Karpas-422 (cell line): ENCODE measurements around the gene LYPD8. TPM values are rescaled to one million over a fixed set of nuclear protein-coding genes. Genes with fewer than 3 reads are reported as not detected.

Experiments used
- DNase-seq: peaks from one replicate; pipeline ENCODE4 v3.0.0-alpha.2; 2015
- H2AFZ ChIP-seq: fragments of 200-600 bp; sonication (generic); 2 replicates; pipeline ENCODE4 v1.6.1; 2014; ENCODE audit warnings: antibody characterized with exemption, low read length, mixed read lengths
- H3K27ac ChIP-seq: fragments of 200-600 bp; sonication (generic); 2 replicates; pipeline ENCODE4 v1.5.1; 2014; ENCODE audit warnings: mild to moderate bottlenecking, low read length, moderate library complexity
- H3K27me3 ChIP-seq: fragments of 200-600 bp; sonication (generic); 2 replicates; pipeline ENCODE4 v1.6.1; 2014; ENCODE audit warnings: low read length, mixed read lengths
- H3K36me3 ChIP-seq: fragments of 200-600 bp; sonication (generic); 2 replicates; pipeline ENCODE4 v1.6.1; 2014; ENCODE audit warnings: low read length, mixed read lengths; ENCODE audit not compliant: insufficient read depth
- H3K4me1 ChIP-seq: fragments of 200-600 bp; sonication (generic); 2 replicates; pipeline ENCODE4 v1.6.1; 2014; ENCODE audit warnings: mild to moderate bottlenecking, low read length, mixed read lengths
- H3K4me2 ChIP-seq: fragments of 200-600 bp; sonication (generic); 2 replicates; pipeline ENCODE4 v1.6.1; 2014; ENCODE audit warnings: low read length, low read depth, mild to moderate bottlenecking; ENCODE audit not compliant: poor library complexity, severe bottlenecking
- H3K4me3 ChIP-seq: fragments of 200-600 bp; sonication (generic); 2 replicates; pipeline ENCODE4 v1.5.1; 2014; ENCODE audit warnings: mild to moderate bottlenecking, antibody characterized with exemption, low read length, mixed read lengths
- H3K79me2 ChIP-seq: fragments of 200-600 bp; sonication (generic); 2 replicates; pipeline ENCODE4 v1.6.1; 2014; ENCODE audit warnings: mild to moderate bottlenecking, low read length, mixed read lengths
- H3K9ac ChIP-seq: fragments of 200-600 bp; sonication (generic); 2 replicates; pipeline ENCODE4 v1.6.0; 2014; ENCODE audit warnings: low read length
- H3K9me2 ChIP-seq: fragments of 200-600 bp; sonication (generic), shearing (Covaris generic); replicated peaks from 2 replicates; pipeline ENCODE4 v1.6.0; 2014; ENCODE audit warnings: mild to moderate bottlenecking, low read length, moderate library complexity; ENCODE audit not compliant: insufficient read depth
- H3K9me3 ChIP-seq: fragments of 300-700, 200-600 bp; sonication (generic); 2 replicates; pipeline ENCODE4 v1.6.1; 2014; ENCODE audit warnings: low read length, mixed read lengths
- H4K20me1 ChIP-seq: fragments of 200-600 bp; sonication (generic); 2 replicates; pipeline ENCODE4 v1.6.1; 2014; ENCODE audit warnings: mild to moderate bottlenecking, antibody characterized with exemption, low read length, low read depth; ENCODE audit not compliant: insufficient read depth
- total RNA-seq: library from RNA; depleted of rRNA; stranded (reverse); fragments of >200 nt; shearing (Covaris generic); gene quantifications from 2 replicates; pipeline ENCODE4 v1.2.3, GENCODE V29; 2014; ENCODE audit warnings: low replicate concordance

The LYPD8 gene
- total RNA-seq, 1 experiment from 2014 or later, result not detected

DNA sequence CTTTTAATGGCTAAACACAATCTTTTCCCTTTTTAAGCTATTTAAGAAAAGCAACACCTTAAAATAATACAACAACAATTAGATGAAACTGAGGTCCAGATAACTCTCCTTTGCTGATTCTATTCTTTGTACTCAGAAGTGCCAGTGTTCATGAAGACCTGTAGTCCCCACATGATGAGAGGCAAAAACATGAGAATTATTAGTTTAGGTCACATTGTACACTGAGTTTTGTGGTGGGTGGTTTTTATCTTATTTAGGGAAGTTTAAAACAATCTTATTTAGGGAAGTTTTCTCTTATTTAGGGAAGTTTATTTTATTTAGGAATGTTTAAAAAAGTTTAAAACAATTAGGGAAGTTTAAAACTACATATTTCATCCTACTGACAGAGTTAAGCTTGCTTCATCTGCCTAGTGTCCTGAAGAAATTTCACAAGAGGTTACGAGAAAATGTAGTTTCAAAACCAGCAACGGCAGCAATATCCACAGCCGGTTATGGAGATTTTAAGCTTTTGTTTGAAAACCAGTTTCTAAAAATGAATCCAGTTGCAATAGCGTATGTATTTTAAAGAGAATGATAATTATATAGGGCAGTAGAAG, 45.2 kb downstream of the LYPD8 start:
- Histone ChIP-seq H3K9me2 (no peaks in the 10 kb centered on the region), H2AFZ (no peak overlapping the region), H3K4me1 (peaks cover 5% of the 10 kb centered on the region; the same call in 1 of the 2 replicates), H3K9ac (no peak overlapping the region), H3K79me2 (no peaks in the 10 kb centered on the region), H3K36me3 (no peaks in the 10 kb centered on the region), H3K9me3 (no peaks in the 10 kb centered on the region), H3K27me3 (0 out of 2 replicates have a peak, but pooled peaks cover 2% of the 10 kb centered on the region), H3K27ac (no peak overlapping the region), H4K20me1 (no peaks in the 10 kb centered on the region), H3K4me2 (no peak overlapping the region), H3K4me3 (no peak overlapping the region)
- no peak for DNase-seq

DNA sequence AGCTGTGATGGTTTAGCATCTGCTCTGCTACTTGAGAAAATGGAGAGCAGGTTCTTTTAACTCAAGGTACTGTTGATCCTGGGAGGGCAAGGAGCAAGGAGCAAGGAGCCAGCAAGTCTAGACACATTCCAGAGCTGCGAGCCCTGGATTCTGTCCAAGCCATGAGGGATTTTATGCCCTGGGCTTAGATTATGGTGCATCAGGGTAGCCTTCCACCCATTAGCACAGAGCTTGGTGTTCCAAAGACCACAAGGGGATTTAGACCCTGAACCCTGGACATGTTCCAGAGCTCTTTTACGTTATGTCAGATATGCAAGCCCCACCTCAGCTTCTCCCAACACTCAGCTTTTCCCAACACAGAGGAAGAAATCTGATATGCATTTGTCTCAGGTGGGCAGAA, 51.0 kb downstream of the LYPD8 start:
- H3K9ac ChIP-seq, result no peak overlapping the region

DNA sequence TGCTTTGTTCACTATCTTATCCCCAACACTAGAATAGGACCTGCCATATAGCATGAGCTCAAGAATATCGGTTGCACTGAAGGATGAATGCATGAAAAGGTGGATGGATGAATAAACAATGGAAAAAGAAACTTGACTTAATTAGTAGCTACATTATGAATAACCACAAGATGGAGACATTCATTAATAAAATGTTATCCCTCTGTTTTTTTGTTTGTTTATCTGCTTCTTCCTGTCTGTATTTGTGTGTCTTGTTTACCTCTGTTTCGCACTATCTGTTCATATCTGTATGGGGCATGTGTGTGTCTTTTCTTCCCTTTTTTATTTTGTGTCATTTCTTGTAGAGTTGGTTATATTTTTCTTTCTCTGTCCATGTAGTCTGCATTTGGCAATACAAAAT, 51.9 kb downstream of the LYPD8 start:
- Histone ChIP-seq H3K27me3 (no peaks in the 10 kb centered on the region), H2AFZ (no peak overlapping the region), H3K79me2 (no peaks in the 10 kb centered on the region), H3K4me2 (no peak overlapping the region), H3K9me3 (no peaks in the 10 kb centered on the region), H3K27ac (no peak overlapping the region), H3K4me1 (no peaks in the 10 kb centered on the region), H3K9ac (no peak overlapping the region), H3K36me3 (no peaks in the 10 kb centered on the region), H3K9me2 (no peaks in the 10 kb centered on the region), H3K4me3 (no peak overlapping the region), H4K20me1 (no peaks in the 10 kb centered on the region)
- DNase-seq, result no peak

More for the DNA sequence above, 51.0 kb downstream of the LYPD8 start:
- Histone ChIP-seq H3K36me3 (no peaks in the 10 kb centered on the region), H3K27ac (no peak overlapping the region), H3K4me2 (no peak overlapping the region), H3K79me2 (no peaks in the 10 kb centered on the region), H2AFZ (no peak overlapping the region), H4K20me1 (no peaks in the 10 kb centered on the region), H3K9me2 (no peaks in the 10 kb centered on the region), H3K4me1 (no peaks in the 10 kb centered on the region), H3K4me3 (no peak overlapping the region), H3K27me3 (no peaks in the 10 kb centered on the region), H3K9me3 (no peaks in the 10 kb centered on the region)
- DNase-seq, result no peak

DNA sequence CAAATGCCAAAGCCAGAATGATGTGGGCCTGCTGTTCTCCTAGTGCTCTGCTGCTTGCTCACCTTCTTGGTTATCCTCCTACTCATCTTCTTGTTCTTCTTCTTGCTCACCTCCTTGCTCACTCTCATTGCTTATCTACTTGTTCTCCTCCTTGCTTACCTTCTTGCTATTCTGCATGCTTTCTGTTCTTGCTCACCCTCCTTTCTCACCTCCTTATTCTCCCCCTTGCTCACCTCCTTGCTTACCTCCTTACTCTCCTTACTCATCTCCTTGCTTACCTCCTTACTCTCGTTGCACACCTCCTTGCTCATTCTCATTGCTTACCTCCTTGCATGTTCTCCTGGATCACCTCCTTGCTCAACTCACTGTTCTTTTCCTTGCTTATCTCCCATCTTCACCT, 52.8 kb downstream of the LYPD8 start, which contains the start of gene OR14I1:
Gene OR14I1, minus strand, starts transcription at position 53 of the 400 bp plus-strand sequence.
- 0 out of 2 replicates have a peak, but pooled peaks cover 2% of the 10 kb centered on the region for H3K4me1 ChIP-seq
- H3K9me2 ChIP-seq, result no peaks in the 10 kb centered on the region
- DNase-seq, result no peak
- no peaks in the 10 kb centered on the region for H3K27me3 ChIP-seq
- H4K20me1 ChIP-seq, result no peaks in the 10 kb centered on the region
- H3K79me2 ChIP-seq, result no peaks in the 10 kb centered on the region
- H2AFZ ChIP-seq, result no peak within 1 kb of the TSS
- H3K4me3 ChIP-seq, result no peak within 1 kb of the TSS
- no peak within 1 kb of the TSS for H3K27ac ChIP-seq
- H3K36me3 ChIP-seq, result no peaks in the 10 kb centered on the region
- H3K4me2 ChIP-seq, result no peak within 1 kb of the TSS
- no peaks in the 10 kb centered on the region for H3K9me3 ChIP-seq
- H3K9ac ChIP-seq, result no peak within 1 kb of the TSS

DNA sequence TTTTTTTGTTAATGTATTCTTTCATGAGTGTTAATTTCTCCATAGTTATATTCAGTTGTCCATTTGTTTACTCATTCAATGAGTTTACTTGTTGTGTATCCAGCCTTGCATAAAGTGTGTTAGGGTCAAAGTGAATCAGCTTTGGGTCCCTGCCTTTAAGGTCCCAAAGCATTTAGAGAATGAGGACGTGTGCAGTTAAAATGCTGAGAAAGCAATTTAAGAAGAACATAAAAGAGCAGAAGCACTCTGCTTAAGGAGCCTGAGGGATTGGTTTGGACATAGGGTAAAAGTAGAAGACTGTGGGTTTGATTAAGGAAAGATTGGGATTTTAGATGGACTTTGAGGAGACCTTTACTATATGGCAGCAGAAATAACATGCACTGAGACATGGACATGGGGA, 56.5 kb downstream of the LYPD8 start:
- H3K4me2 ChIP-seq, result no peak overlapping the region
- no peak overlapping the region for H2AFZ ChIP-seq
- H3K79me2 ChIP-seq, result no peaks in the 10 kb centered on the region
- no peak overlapping the region for H3K4me3 ChIP-seq
- H3K27me3 ChIP-seq, result no peaks in the 10 kb centered on the region
- H3K9ac ChIP-seq, result no peak overlapping the region
- H3K36me3 ChIP-seq, result no peaks in the 10 kb centered on the region
- H4K20me1 ChIP-seq, result no peaks in the 10 kb centered on the region
- no peak for DNase-seq
- no peaks in the 10 kb centered on the region for H3K9me3 ChIP-seq
- no peak overlapping the region for H3K27ac ChIP-seq
- no peaks in the 10 kb centered on the region for H3K9me2 ChIP-seq
- peaks cover 13% of the 10 kb centered on the region for H3K4me1 ChIP-seq

DNA sequence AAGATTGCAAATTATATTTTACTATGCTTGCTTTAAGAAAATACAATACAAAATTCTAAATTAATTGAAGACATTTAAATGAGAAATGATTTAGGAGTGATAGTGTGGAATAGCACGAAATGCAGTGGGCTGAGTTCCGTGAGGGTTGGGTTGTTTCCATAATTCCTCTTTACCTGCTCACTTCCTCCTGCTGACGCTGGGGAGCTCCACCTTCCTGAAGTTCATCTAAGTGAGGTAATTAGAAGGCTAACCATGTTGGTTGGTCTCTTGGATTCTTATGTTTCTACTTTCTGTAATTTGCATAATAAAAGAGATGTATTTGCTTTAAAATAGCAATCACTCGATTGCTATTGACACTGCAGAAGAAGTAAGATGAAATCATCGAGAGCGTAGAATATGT, 57.7 kb downstream of the LYPD8 start:
- Histone ChIP-seq H3K9ac (no peak overlapping the region), H3K4me2 (no peak overlapping the region), H3K36me3 (no peaks in the 10 kb centered on the region)

DNA sequence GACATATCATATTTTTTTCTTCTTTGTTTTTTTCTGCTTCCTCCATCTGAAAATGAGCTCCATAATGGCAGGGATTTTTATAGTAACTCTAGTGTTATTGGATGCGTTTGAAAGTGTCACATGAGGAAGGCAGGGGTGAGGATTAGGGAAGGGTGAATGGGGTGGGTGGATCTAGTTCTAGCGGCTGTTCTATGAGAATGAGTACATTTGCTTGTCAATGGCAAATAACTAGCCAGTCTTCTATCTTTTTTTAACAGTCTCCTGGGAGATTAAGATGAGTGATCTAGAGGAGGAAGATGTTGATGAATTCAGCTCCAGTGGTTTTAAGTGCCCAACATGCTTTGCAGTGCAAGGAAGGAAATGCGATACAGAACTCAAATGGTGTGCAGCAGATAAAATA, 58.8 kb downstream of the LYPD8 start:
- no peaks in the 10 kb centered on the region for H3K36me3 ChIP-seq

More for the DNA sequence above, 57.7 kb downstream of the LYPD8 start:
- DNase-seq, result no peak
- Histone ChIP-seq H4K20me1 (no peaks in the 10 kb centered on the region), H3K4me3 (no peak overlapping the region), H3K4me1 (peaks cover 13% of the 10 kb centered on the region), H3K9me2 (no peaks in the 10 kb centered on the region), H3K79me2 (no peaks in the 10 kb centered on the region), H3K9me3 (no peaks in the 10 kb centered on the region), H3K27me3 (no peaks in the 10 kb centered on the region), H2AFZ (no peak overlapping the region), H3K27ac (no peak overlapping the region)

DNA sequence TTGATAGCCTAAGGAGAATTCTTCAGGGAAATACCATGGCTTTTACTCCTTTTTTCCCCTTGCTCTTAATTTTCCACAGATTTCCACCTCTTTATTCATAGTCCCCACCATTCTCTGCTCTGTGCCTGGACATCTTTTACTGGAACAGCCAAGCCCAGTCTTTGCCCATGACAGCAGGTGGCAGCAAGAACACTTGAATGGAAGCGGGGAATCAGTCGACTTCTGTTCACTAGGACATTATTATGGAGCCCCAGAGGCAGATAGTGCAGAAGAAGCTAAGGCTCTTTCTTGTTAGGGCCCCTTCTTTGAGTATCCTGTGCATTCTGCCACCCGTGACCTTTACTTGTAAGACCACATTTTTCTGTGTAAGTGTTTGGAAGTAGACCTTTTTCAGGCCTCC, 59.3 kb downstream of the LYPD8 start:
- Histone ChIP-seq H3K9ac (no peak overlapping the region), H3K27me3 (no peaks in the 10 kb centered on the region), H3K9me2 (no peaks in the 10 kb centered on the region), H3K4me2 (peak overlapping the region; percentile 49), H3K4me3 (no peak overlapping the region), H3K9me3 (no peaks in the 10 kb centered on the region), H3K36me3 (no peaks in the 10 kb centered on the region), H4K20me1 (no peaks in the 10 kb centered on the region), H3K27ac (no peak overlapping the region), H3K4me1 (peaks cover 13% of the 10 kb centered on the region), H3K79me2 (no peaks in the 10 kb centered on the region), H2AFZ (peak overlapping the region; percentile 13; the same call in 1 of the 2 replicates)
- DNase-seq, result peak; percentile 76

More for the DNA sequence above, 58.8 kb downstream of the LYPD8 start:
- no peaks in the 10 kb centered on the region for H3K79me2 ChIP-seq
- H3K4me2 ChIP-seq, result peak overlapping the region; percentile 49
- no peak overlapping the region for H3K9ac ChIP-seq
- no peaks in the 10 kb centered on the region for H3K9me3 ChIP-seq
- H2AFZ ChIP-seq, result peak overlapping the region; percentile 13; the same call in 1 of the 2 replicates
- no peaks in the 10 kb centered on the region for H4K20me1 ChIP-seq
- no peaks in the 10 kb centered on the region for H3K9me2 ChIP-seq
- H3K27ac ChIP-seq, result no peak overlapping the region
- H3K4me1 ChIP-seq, result peaks cover 13% of the 10 kb centered on the region
- H3K4me3 ChIP-seq, result no peak overlapping the region
- peak; percentile 63 for DNase-seq
- no peaks in the 10 kb centered on the region for H3K27me3 ChIP-seq
